Liver (tissue), 9 donors: Measurements from ENCODE around the gene RASA3. TPM values are rescaled to one million over a fixed set of nuclear protein-coding genes. Genes with fewer than 3 reads are reported as not detected.

Experiments used
- DNase-seq: peaks from one replicate; pipeline ENCODE4 v3.0.0-alpha.2; 2017; ENCODE audit warnings: low spot score
- H3K27ac ChIP-seq, 2 donors: one replicate each; pipeline ENCODE4 v1.7.0; 2013; ENCODE audit warnings: inconsistent platforms in 2 of 2, low read length in 2 of 2, control low read depth in 1 of 2, low read depth in 1 of 2, mild to moderate bottlenecking in 1 of 2
- H3K27me3 ChIP-seq, 4 donors: one replicate each; pipeline versions ENCODE4 v1.6.1 to v1.7.0; 2013; ENCODE audit warnings: low read length in 3 of 4, inconsistent platforms in 1 of 4, mild to moderate bottlenecking in 1 of 4, moderate library complexity in 1 of 4; ENCODE audit not compliant: control insufficient read depth in 4 of 4, insufficient read depth in 4 of 4
- H3K36me3 ChIP-seq, 4 donors: one replicate each; pipeline versions ENCODE4 v1.6.1 to v1.7.0; 2013; ENCODE audit warnings: low read length in 3 of 4, mild to moderate bottlenecking in 3 of 4, low read depth in 1 of 4, moderate library complexity in 1 of 4; ENCODE audit not compliant: control insufficient read depth in 4 of 4, insufficient read depth in 3 of 4
- H3K4me1 ChIP-seq, 4 donors: one replicate each; pipeline versions ENCODE4 v1.6.1 to v1.7.0; 2013; ENCODE audit warnings: low read length in 3 of 4, mild to moderate bottlenecking in 3 of 4, moderate library complexity in 1 of 4; ENCODE audit not compliant: control insufficient read depth in 4 of 4, insufficient read depth in 4 of 4
- H3K4me3 ChIP-seq, 3 donors: one replicate each; pipeline versions ENCODE4 v1.6.1 to v1.7.0; 2013; ENCODE audit warnings: low read length in 3 of 3, control low read depth in 1 of 3, low read depth in 1 of 3, mild to moderate bottlenecking in 1 of 3
- H3K9ac ChIP-seq, 2 donors: one replicate each; pipeline ENCODE4 v1.7.0; 2013; ENCODE audit warnings: low read length in 2 of 2, mild to moderate bottlenecking in 2 of 2, moderate library complexity in 2 of 2, control low read depth in 1 of 2, low read depth in 1 of 2
- H3K9me3 ChIP-seq, 4 donors: one replicate each; pipeline versions ENCODE4 v1.6.1 to v1.7.0; 2013; ENCODE audit warnings: low read length in 3 of 4; ENCODE audit not compliant: control insufficient read depth in 4 of 4
- ATF3 ChIP-seq: IDR thresholded peaks from 2 replicates; pipeline ENCODE4 v1.6.1; 2016; ENCODE audit warnings: antibody characterized with exemption
- EGR1 ChIP-seq, 2 donors: IDR thresholded peaks; 2 replicates each; pipeline ENCODE4 v1.6.1; 2016 to 2018; ENCODE audit warnings: antibody characterized with exemption in 2 of 2, low read depth in 2 of 2
- FOXA1 ChIP-seq: IDR thresholded peaks from 2 replicates; pipeline ENCODE4 v1.6.1; 2016; ENCODE audit warnings: antibody characterized with exemption
- GABPA ChIP-seq, 2 donors: IDR thresholded peaks in 1 of 2; conservative IDR thresholded peaks in 1 of 2; 2 replicates each; pipeline ENCODE4 v1.6.1; 2016; ENCODE audit warnings: antibody characterized with exemption in 2 of 2, mild to moderate bottlenecking in 1 of 2, moderate library complexity in 1 of 2
- HNF4A ChIP-seq, 2 donors: conservative IDR thresholded peaks; 2 replicates each; pipeline ENCODE4 v1.6.1; 2016; ENCODE audit warnings: antibody characterized with exemption in 2 of 2, mild to moderate bottlenecking in 2 of 2
- HNF4G ChIP-seq: IDR thresholded peaks from 2 replicates; pipeline ENCODE4 v1.6.1; 2016; ENCODE audit warnings: antibody characterized with exemption
- JUND ChIP-seq, 2 donors: IDR thresholded peaks; 2 replicates each; pipeline ENCODE4 v1.6.1; 2016; ENCODE audit warnings: antibody characterized with exemption in 2 of 2
- NR2F2 ChIP-seq: IDR thresholded peaks from 2 replicates; pipeline ENCODE4 v1.6.1; 2016; ENCODE audit warnings: antibody characterized with exemption
- RAD21 ChIP-seq, 2 donors: IDR thresholded peaks; 2 replicates each; pipeline ENCODE4 v1.6.1; 2016; ENCODE audit warnings: antibody characterized with exemption in 2 of 2, mild to moderate bottlenecking in 2 of 2
- REST ChIP-seq: IDR thresholded peaks from 2 replicates; pipeline ENCODE4 v1.6.1; 2016; ENCODE audit warnings: antibody characterized with exemption, mild to moderate bottlenecking
- RXRA ChIP-seq, 2 donors: IDR thresholded peaks; 2 replicates each; pipeline ENCODE4 v1.6.1; 2017 to 2018; ENCODE audit warnings: antibody characterized with exemption in 2 of 2, mild to moderate bottlenecking in 1 of 2
- SP1 ChIP-seq: IDR thresholded peaks from 2 replicates; pipeline ENCODE4 v1.6.1; 2018; ENCODE audit warnings: antibody characterized with exemption, mild to moderate bottlenecking
- TAF1 ChIP-seq: conservative IDR thresholded peaks from 2 replicates; pipeline ENCODE4 v1.6.1; 2016; ENCODE audit warnings: antibody characterized with exemption, mild to moderate bottlenecking
- YY1 ChIP-seq: IDR thresholded peaks from 2 replicates; pipeline ENCODE4 v1.6.1; 2016; ENCODE audit warnings: antibody characterized with exemption, mild to moderate bottlenecking
- WGBS: extraction: QIAGEN DNeasy Blood & Tissue Kit; methylation state at CpG from one replicate; pipeline ENCODE4 v1.1.7; 2013; 5-methylcytosine and 5-hydroxymethylcytosine counted together
- polyA plus RNA-seq, 2 donors: library from polyadenylated mRNA; stranded (reverse) in 1 of 2; unstranded in 1 of 2; fragments of 200-250 nt in 1 of 2; fragments of >200 nt in 1 of 2; fragmentation: Nextera tagmentation in 1 of 2; extraction: Ambion mirVana in 1 of 2; gene quantifications; one replicate each; pipeline versions ENCODE4 v1.2.1 to v1.2.3, GENCODE V29; 2013 to 2015
- total RNA-seq, 2 donors: library from RNA; depleted of rRNA; stranded (reverse); fragments of >200 nt; gene quantifications; one replicate each; pipeline ENCODE4 v1.2.3, GENCODE V29; 2014
- TF ChIP-seq, protein P1 (sequence below): fragments of 150-350 bp; IDR thresholded peaks from 2 replicates; pipeline ENCODE4 v1.5.1; 2017; ENCODE audit warnings: improper control_type of control experiment, low read depth, low read length; ENCODE audit not compliant: missing input control
- TF ChIP-seq, protein P2 (sequence below): IDR thresholded peaks from 2 replicates; pipeline ENCODE4 v1.6.1; 2016; ENCODE audit warnings: antibody characterized with exemption
- TF ChIP-seq, protein P3 (sequence below): IDR thresholded peaks from 2 replicates; pipeline ENCODE4 v1.6.1; 2016; ENCODE audit warnings: antibody characterized with exemption
- donor health status: healthy.
- donor health status: healthy.
- donor health status: healthy.
- donor health status: healthy.
- donor health status: healthy.

RASA3 gene
- total and polyA plus RNA-seq, 4 donors, result 0.64 to 5.9 (median 3.8) TPM

GRCh38 chr13:114015111-114015968 lies 117.1 kb downstream of the RASA3 start:
- no peak for DNase-seq
- Histone ChIP-seq H3K9me3 (no peaks in the 10 kb centered on the region), H3K36me3 (peaks cover 0 to 4% (median 1%) of the 10 kb centered on the region in 4 donors), H3K27ac (no peak overlapping the region), H3K27me3 (no peaks in the 10 kb centered on the region), H3K4me1 (no peaks in the 10 kb centered on the region), H3K4me3 (no peak overlapping the region), H3K9ac (no peak overlapping the region)
- TF ChIP-seq NR2F2, result no peak
- TF ChIP-seq, protein P1, sequence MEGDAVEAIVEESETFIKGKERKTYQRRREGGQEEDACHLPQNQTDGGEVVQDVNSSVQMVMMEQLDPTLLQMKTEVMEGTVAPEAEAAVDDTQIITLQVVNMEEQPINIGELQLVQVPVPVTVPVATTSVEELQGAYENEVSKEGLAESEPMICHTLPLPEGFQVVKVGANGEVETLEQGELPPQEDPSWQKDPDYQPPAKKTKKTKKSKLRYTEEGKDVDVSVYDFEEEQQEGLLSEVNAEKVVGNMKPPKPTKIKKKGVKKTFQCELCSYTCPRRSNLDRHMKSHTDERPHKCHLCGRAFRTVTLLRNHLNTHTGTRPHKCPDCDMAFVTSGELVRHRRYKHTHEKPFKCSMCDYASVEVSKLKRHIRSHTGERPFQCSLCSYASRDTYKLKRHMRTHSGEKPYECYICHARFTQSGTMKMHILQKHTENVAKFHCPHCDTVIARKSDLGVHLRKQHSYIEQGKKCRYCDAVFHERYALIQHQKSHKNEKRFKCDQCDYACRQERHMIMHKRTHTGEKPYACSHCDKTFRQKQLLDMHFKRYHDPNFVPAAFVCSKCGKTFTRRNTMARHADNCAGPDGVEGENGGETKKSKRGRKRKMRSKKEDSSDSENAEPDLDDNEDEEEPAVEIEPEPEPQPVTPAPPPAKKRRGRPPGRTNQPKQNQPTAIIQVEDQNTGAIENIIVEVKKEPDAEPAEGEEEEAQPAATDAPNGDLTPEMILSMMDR, result no peak
- no peak for TF ChIP-seq RAD21 (IDR thresholded peaks at IDR 0.05)
- no peak for TF ChIP-seq EGR1 (IDR thresholded peaks at IDR 0.05; ENCODE audit: low read depth in 2 of 2)
- no peak for TF ChIP-seq HNF4G
- no peak for TF ChIP-seq GABPA (IDR thresholded peaks at IDR 0.05 in 1 of 2, conservative IDR thresholded peaks at IDR 0.05 in 1 of 2)
- TF ChIP-seq FOXA1, result no peak
- no peak for TF ChIP-seq RXRA (IDR thresholded peaks at IDR 0.05)
- no peak for TF ChIP-seq YY1
- TF ChIP-seq, protein P2, sequence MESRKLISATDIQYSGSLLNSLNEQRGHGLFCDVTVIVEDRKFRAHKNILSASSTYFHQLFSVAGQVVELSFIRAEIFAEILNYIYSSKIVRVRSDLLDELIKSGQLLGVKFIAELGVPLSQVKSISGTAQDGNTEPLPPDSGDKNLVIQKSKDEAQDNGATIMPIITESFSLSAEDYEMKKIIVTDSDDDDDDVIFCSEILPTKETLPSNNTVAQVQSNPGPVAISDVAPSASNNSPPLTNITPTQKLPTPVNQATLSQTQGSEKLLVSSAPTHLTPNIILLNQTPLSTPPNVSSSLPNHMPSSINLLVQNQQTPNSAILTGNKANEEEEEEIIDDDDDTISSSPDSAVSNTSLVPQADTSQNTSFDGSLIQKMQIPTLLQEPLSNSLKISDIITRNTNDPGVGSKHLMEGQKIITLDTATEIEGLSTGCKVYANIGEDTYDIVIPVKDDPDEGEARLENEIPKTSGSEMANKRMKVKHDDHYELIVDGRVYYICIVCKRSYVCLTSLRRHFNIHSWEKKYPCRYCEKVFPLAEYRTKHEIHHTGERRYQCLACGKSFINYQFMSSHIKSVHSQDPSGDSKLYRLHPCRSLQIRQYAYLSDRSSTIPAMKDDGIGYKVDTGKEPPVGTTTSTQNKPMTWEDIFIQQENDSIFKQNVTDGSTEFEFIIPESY, result no peak
- no peak for TF ChIP-seq TAF1
- TF ChIP-seq, protein P3, sequence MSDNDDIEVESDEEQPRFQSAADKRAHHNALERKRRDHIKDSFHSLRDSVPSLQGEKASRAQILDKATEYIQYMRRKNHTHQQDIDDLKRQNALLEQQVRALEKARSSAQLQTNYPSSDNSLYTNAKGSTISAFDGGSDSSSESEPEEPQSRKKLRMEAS, result no peak
- no peak for TF ChIP-seq HNF4A (conservative IDR thresholded peaks at IDR 0.05)
- no peak for TF ChIP-seq ATF3
- 86% methylated on average over 40 of the region's 40 CpGs for WGBS

DNA sequence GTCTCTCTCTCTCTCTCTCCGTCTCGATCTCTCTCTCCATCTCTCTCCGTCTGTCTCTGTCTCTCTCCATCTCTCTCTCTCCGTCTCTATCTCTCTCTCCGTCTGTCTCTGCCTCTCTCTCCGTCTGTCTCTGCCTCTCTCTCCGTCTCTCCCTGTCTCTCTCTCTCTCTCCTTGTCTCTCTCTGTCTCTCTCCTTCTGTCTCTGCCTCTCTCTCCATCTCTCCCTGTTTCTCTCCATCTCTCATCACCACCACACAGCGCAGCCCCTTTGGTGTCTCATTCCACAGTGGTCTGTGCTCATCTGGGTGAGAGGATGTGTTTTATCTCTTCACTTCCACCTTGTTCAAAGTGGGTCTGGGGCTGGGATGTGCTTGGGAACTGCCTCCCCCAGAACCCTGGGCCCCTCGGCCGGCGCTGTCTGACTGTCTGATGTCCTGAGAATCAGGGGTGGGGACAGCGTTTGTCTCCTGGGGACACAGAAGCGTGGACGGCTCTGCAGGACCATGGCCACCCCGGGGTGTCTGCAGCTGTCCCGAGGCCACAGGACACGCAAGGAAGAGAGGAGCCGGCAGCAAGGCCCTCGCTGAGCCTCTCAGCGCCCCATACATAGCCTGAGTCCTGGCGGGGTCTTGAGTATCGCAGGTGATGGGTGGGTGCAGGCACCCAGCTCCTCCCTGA lies 118.3 kb downstream of the RASA3 start:
- Histone ChIP-seq H3K9ac (no peak overlapping the region), H3K4me1 (no peaks in the 10 kb centered on the region), H3K36me3 (peaks cover 0 to 4% (median 1%) of the 10 kb centered on the region in 4 donors), H3K9me3 (no peaks in the 10 kb centered on the region), H3K27ac (no peak overlapping the region), H3K4me3 (no peak overlapping the region), H3K27me3 (no peaks in the 10 kb centered on the region)
- no peak for DNase-seq
- TF ChIP-seq HNF4A (conservative IDR thresholded peaks at IDR 0.05), result no peak
- no peak for TF ChIP-seq GABPA (IDR thresholded peaks at IDR 0.05 in 1 of 2, conservative IDR thresholded peaks at IDR 0.05 in 1 of 2)
- no peak for TF ChIP-seq NR2F2
- TF ChIP-seq REST, result no peak
- TF ChIP-seq, protein P3, result no peak
- TF ChIP-seq RAD21 (IDR thresholded peaks at IDR 0.05), result no peak
- TF ChIP-seq JUND (IDR thresholded peaks at IDR 0.05), result no peak
- no peak for TF ChIP-seq FOXA1
- TF ChIP-seq ATF3, result no peak
- TF ChIP-seq, protein P1, result no peak
- no peak for TF ChIP-seq HNF4G
- no peak for TF ChIP-seq YY1
- no peak for TF ChIP-seq TAF1
- no peak for TF ChIP-seq EGR1 (IDR thresholded peaks at IDR 0.05; ENCODE audit: low read depth in 2 of 2)
- TF ChIP-seq SP1, result no peak
- 92% methylated on average over 22 of the region's 22 CpGs for WGBS
